T-cell (primary cell): ENCODE data around the gene ZNF586. TPM values are rescaled to one million over a fixed set of nuclear protein-coding genes. Genes with fewer than 3 reads are reported as not detected.
"Not testable (repeated sequence)": the region's sequence is repeated elsewhere in the genome, so short reads cannot be mapped to it uniquely, and the experiment has no call there.

Experiments used
- ATAC-seq, 4 experiments: fragments of 200-7000 bp in 3 of 4; fragments of 150-1000 bp in 1 of 4; cut with Tn5 transposase; replicated peaks in 1 of 4; 1 replicate in 3 of 4; 2 replicates in 1 of 4; pipeline ENCODE4 v1.10.0; 2021; ENCODE audit warnings: moderate library complexity in 3 of 4, mild to moderate bottlenecking in 2 of 4, moderate number of reproducible peaks in 1 of 4
- CTCF ChIA-PET, 2 donors: fragments of 300-600 bp; sonication (Branson Sonifier 250); formaldehyde crosslinking; loops; one replicate each; lab custom pipeline; 2022; ENCODE audit warnings: antibody characterized with exemption in 2 of 2; lab: Charles Lee
- POLR2A ChIA-PET, 2 donors: fragments of 300-600 bp; sonication (Branson Sonifier 250); formaldehyde crosslinking; loops; one replicate each; lab custom pipeline; 2022; ENCODE audit warnings: antibody characterized with exemption in 2 of 2; lab: Charles Lee
- DNase-seq, 35 experiments: peaks; one replicate each; pipeline versions ENCODE4 v3.0.0 to v3.0.0-alpha.2; 2013 to 2023
- H3K27ac ChIP-seq: one replicate; pipeline ENCODE4 v1.5.1; 2013; ENCODE audit warnings: low read length
- H3K27me3 ChIP-seq, 2 experiments: replicated peaks in 1 of 2; 1 replicate in 1 of 2; 2 replicates in 1 of 2; pipeline versions ENCODE4 v1.6.1 to v1.7.0; 2013; ENCODE audit warnings: low read length in 1 of 2, mixed read lengths in 1 of 2; ENCODE audit not compliant: control insufficient read depth in 2 of 2, insufficient read depth in 2 of 2; ENCODE audit errors: extremely low read depth in 1 of 2
- H3K36me3 ChIP-seq, 2 donors: 1 replicate in 1 of 2; 2 replicates in 1 of 2; pipeline versions ENCODE4 v1.6.1 to v1.7.0; 2013; ENCODE audit warnings: low read length in 1 of 2; ENCODE audit not compliant: control insufficient read depth in 2 of 2, insufficient read depth in 1 of 2; ENCODE audit errors: extremely low read depth in 1 of 2
- H3K4me1 ChIP-seq, 2 experiments: 1 replicate in 1 of 2; 2 replicates in 1 of 2; pipeline versions ENCODE4 v1.6.1 to v1.7.0; 2013; ENCODE audit warnings: low read length in 2 of 2, mixed read lengths in 1 of 2; ENCODE audit not compliant: insufficient read depth in 2 of 2, control insufficient read depth in 1 of 2; ENCODE audit errors: extremely low read depth in 1 of 2
- H3K4me3 ChIP-seq, 2 donors: 1 replicate in 1 of 2; 2 replicates in 1 of 2; pipeline versions ENCODE4 v1.5.1 to v1.7.0; 2013; ENCODE audit warnings: mild to moderate bottlenecking in 2 of 2, low read length in 1 of 2, moderate library complexity in 1 of 2; ENCODE audit not compliant: control insufficient read depth in 1 of 2; ENCODE audit errors: extremely low read depth in 1 of 2
- H3K9me3 ChIP-seq: 2 replicates; pipeline ENCODE4 v1.7.0; 2013
- H3K27ac Mint-ChIP-seq, 2 donors: one replicate each; pipeline ENCODE4 v1.8.0; 2020 to 2021; ENCODE audit warnings: mild to moderate bottlenecking in 2 of 2, mixed read lengths in 2 of 2
- H3K27me3 Mint-ChIP-seq, 2 donors: one replicate each; pipeline ENCODE4 v1.8.0; 2021 to 2022; ENCODE audit warnings: mixed read lengths in 2 of 2
- H3K36me3 Mint-ChIP-seq: one replicate; pipeline ENCODE4 v1.8.0; 2021; ENCODE audit warnings: mixed read lengths
- H3K4me1 Mint-ChIP-seq, 3 donors: one replicate each; pipeline ENCODE4 v1.8.0; 2020 to 2022; ENCODE audit warnings: mixed read lengths in 3 of 3, mild to moderate bottlenecking in 1 of 3
- H3K4me3 Mint-ChIP-seq, 3 donors: one replicate each; pipeline ENCODE4 v1.8.0; 2020 to 2022; ENCODE audit warnings: mild to moderate bottlenecking in 3 of 3, mixed read lengths in 3 of 3, moderate library complexity in 3 of 3
- H3K9me3 Mint-ChIP-seq, 3 donors: one replicate each; pipeline ENCODE4 v1.8.0; 2020 to 2022; ENCODE audit warnings: mixed read lengths in 3 of 3
- WGBS: methylation state at CpG from one replicate; pipeline ENCODE4 v1.1.5; 2013; ENCODE audit warnings: missing lambda C conversion rate; ENCODE audit not compliant: insufficient coverage; 5-methylcytosine and 5-hydroxymethylcytosine counted together
- total RNA-seq, 35 experiments: library from RNA in 6 of 35; stranded (reverse) in 6 of 35; fragments of 120-200 nt in 1 of 35; gene quantifications; one replicate each; pipeline versions ENCODE4 v1.2.1 to v1.2.4 and lab custom pipeline; 2013 to 2026

ZNF586 gene
- total RNA-seq, 5 donors from 2014 or later (not counting 1 experiment from before 2014, with no cell fraction given), result 34.0 to 46.9 (median 40.1) TPM

GRCh38 chr19:57817976-57818375 lies 48.5 kb downstream of the ZNF586 start:
- POLR2A ChIA-PET, result interaction anchor here in 1 of 2 donors (0.6 to 0.7 kb wide), 2 partner anchors 184 to 380 kb away, joined by 3 to 4 read pairs; no protein-coding TSS in a partner anchor

GRCh38 chr19:57818378-57818777 lies 48.9 kb downstream of the ZNF586 start:
- no peak overlapping the region for H3K27ac ChIP-seq
- Mint-ChIP-seq H3K27me3 (no peaks in the 10 kb centered on the region), H3K27ac (peak overlapping the region in 1 of 2 donors; percentile 52), H3K4me1 (peaks cover 60 to 70% (median 66%) of the 10 kb centered on the region in 3 donors), H3K36me3 (peaks cover 11% of the 10 kb centered on the region), H3K9me3 (no peaks in the 10 kb centered on the region), H3K4me3 (peak overlapping the region; percentile 51 to 98 (median 69))
- peaks cover 0 to 3% of the 10 kb centered on the region in 2 donors for H3K36me3 ChIP-seq
- no peak for ATAC-seq
- H3K27me3 ChIP-seq, result no peaks in the 10 kb centered on the region
- DNase-seq, result no peak
- WGBS, result 98% methylated on average over 6 of the region's 7 CpGs
- H3K4me1 ChIP-seq, result peaks cover 11 to 43% of the 10 kb centered on the region in 2 experiments
- no peak overlapping the region for H3K4me3 ChIP-seq
- POLR2A ChIA-PET, result interaction anchor here in 1 of 2 donors (0.6 to 0.7 kb wide), 4 partner anchors 17 to 380 kb away, joined by 3 to 4 read pairs (median 3); no protein-coding TSS in a partner anchor
- H3K9me3 ChIP-seq, result no peaks in the 10 kb centered on the region
- CTCF ChIA-PET, result interaction anchor here in 1 of 2 donors (0.8 to 1.6 kb wide), 4 partner anchors 9 to 98 kb away, joined by 3 to 8 read pairs (median 4); partner anchors contain the start of genes ZNF417, ZNF587 and ZNF776

More at GRCh38 chr19:57817976-57818375, 48.5 kb downstream of the ZNF586 start:
- Mint-ChIP-seq H3K4me1 (peaks cover 60 to 70% (median 66%) of the 10 kb centered on the region in 3 donors), H3K4me3 (peak overlapping the region in 1 of 3 donors; percentile 98), H3K9me3 (no peaks in the 10 kb centered on the region), H3K27me3 (no peaks in the 10 kb centered on the region), H3K36me3 (peaks cover 9% of the 10 kb centered on the region), H3K27ac (no peak overlapping the region)
- DNase-seq (no peak), ATAC-seq (no peak)
- no peaks in the 10 kb centered on the region for H3K9me3 ChIP-seq
- WGBS, result over 99% methylated on average over 9 of the region's 14 CpGs
- no peak overlapping the region for H3K27ac ChIP-seq
- H3K4me3 ChIP-seq, result no peak overlapping the region
- CTCF ChIA-PET, result no interaction called here
- H3K27me3 ChIP-seq, result no peaks in the 10 kb centered on the region
- peaks cover 0 to 4% of the 10 kb centered on the region in 2 donors for H3K36me3 ChIP-seq
- H3K4me1 ChIP-seq, result peaks cover 13 to 47% of the 10 kb centered on the region in 2 experiments

- peak; percentile 84 to 88 (median 87) for ATAC-seq
- ChIA-PET CTCF (interaction anchor here (0.6 to 1.6 kb wide), 4 partner anchors 8 to 156 kb away, joined by 3 to 6 read pairs (median 4); partner anchors contain the start of genes ZNF417 (in 1 of the 2) and ZNF776 (in 1 of the 2)), POLR2A (interaction anchor here in 1 of 2 donors (0.5 to 0.8 kb wide), 2 partner anchors 31 to 73 kb away, joined by 3 to 4 read pairs; partner anchors contain the start of gene ZNF776)
- Mint-ChIP-seq H3K27ac (peak overlapping the region; percentile 96 to 97), H3K9me3 (no peaks in the 10 kb centered on the region), H3K4me1 (peaks cover 63 to 69% (median 68%) of the 10 kb centered on the region in 3 donors), H3K27me3 (no peaks in the 10 kb centered on the region), H3K4me3 (peak overlapping the region; percentile 96 to 98 (median 97)), H3K36me3 (peaks cover 16% of the 10 kb centered on the region)
- no peaks in the 10 kb centered on the region for H3K27me3 ChIP-seq
- H3K4me1 ChIP-seq, result peaks cover 7 to 33% of the 10 kb centered on the region in 2 experiments
- peaks cover 0 to 3% of the 10 kb centered on the region in 2 donors for H3K36me3 ChIP-seq
- H3K4me3 ChIP-seq, result peak overlapping the region; percentile 67 to 100
- H3K27ac ChIP-seq, result peak overlapping the region; percentile 78
- no peaks in the 10 kb centered on the region for H3K9me3 ChIP-seq
- WGBS, result under 1% methylated on average over 43 of the region's 44 CpGs
- DNase-seq, result peak; percentile 47 to 92 (median 79)
Measured at GRCh38 chr19:57819475-57820148, 50.1 kb downstream of the ZNF586 start.

- peaks cover 7 to 24% of the 10 kb centered on the region in 2 experiments for H3K4me1 ChIP-seq
- H3K27ac ChIP-seq, result peak overlapping the region; percentile 78
- POLR2A ChIA-PET, result no interaction called here
- peak overlapping the region; percentile 96 to 97 for H3K27ac Mint-ChIP-seq
- H3K4me3 Mint-ChIP-seq, result peak overlapping the region; percentile 96 to 98 (median 97)
- H3K27me3 Mint-ChIP-seq, result no peaks in the 10 kb centered on the region
- no peaks in the 10 kb centered on the region for H3K27me3 ChIP-seq
- peak overlapping the region in 1 of 2 donors; percentile 100 for H3K4me3 ChIP-seq
- ATAC-seq, result no peak
- H3K36me3 Mint-ChIP-seq, result peaks cover 20% of the 10 kb centered on the region
- 83% methylated on average over 5 of the region's 6 CpGs for WGBS
- peaks cover 55 to 62% (median 60%) of the 10 kb centered on the region in 3 donors for H3K4me1 Mint-ChIP-seq
- H3K36me3 ChIP-seq, result peaks cover 0 to 3% of the 10 kb centered on the region in 2 donors
- H3K9me3 Mint-ChIP-seq, result no peaks in the 10 kb centered on the region
- H3K9me3 ChIP-seq, result no peaks in the 10 kb centered on the region
- CTCF ChIA-PET, result interaction anchor here in 1 of 2 donors (0.8 kb wide), 1 partner anchor 85 kb away, joined by 3 read pairs; no protein-coding TSS in a partner anchor
- no peak for DNase-seq
Measured at GRCh38 chr19:57820599-57820998, 51.1 kb downstream of the ZNF586 start.

- H3K27ac Mint-ChIP-seq, result peak overlapping the region in 1 of 2 donors; percentile 96
- DNase-seq, H3K9me3 Mint-ChIP-seq, H3K27me3 ChIP-seq, H3K4me3 ChIP-seq, H3K9me3 ChIP-seq, POLR2A ChIA-PET, CTCF ChIA-PET, ATAC-seq, H3K36me3 ChIP-seq, H3K27me3 Mint-ChIP-seq: not testable (repeated sequence)
- peaks cover 58 to 60% (median 58%) of the 10 kb centered on the region in 3 donors for H3K4me1 Mint-ChIP-seq
- peak overlapping the region; percentile 78 for H3K27ac ChIP-seq
- peaks cover 23% of the 10 kb centered on the region for H3K36me3 Mint-ChIP-seq
- WGBS, result no CpG with 5 or more reads among the region's 3 CpGs
- peaks cover 7 to 24% of the 10 kb centered on the region in 2 experiments for H3K4me1 ChIP-seq
- H3K4me3 Mint-ChIP-seq, result peak overlapping the region; percentile 96 to 98 (median 97)
Measured at GRCh38 chr19:57821095-57821494, 51.6 kb downstream of the ZNF586 start.

GRCh38 chr19:57821501-57821900 lies 52.0 kb downstream of the ZNF586 start:
- not testable (repeated sequence) for H3K27me3 Mint-ChIP-seq, ATAC-seq, DNase-seq, H3K27me3 ChIP-seq, H3K9me3 ChIP-seq, H3K27ac Mint-ChIP-seq, H3K27ac ChIP-seq, H3K9me3 Mint-ChIP-seq, H3K4me3 ChIP-seq, H3K36me3 ChIP-seq
- H3K4me3 Mint-ChIP-seq, result peak overlapping the region in 2 of 3 donors; percentile 96 to 98
- H3K36me3 Mint-ChIP-seq, result peaks cover 26% of the 10 kb centered on the region
- WGBS, result 100% methylated on average over 1 of the region's 3 CpGs
- ChIA-PET POLR2A (interaction anchor here (0.6 kb wide), 2 partner anchors 77 to 214 kb away, joined by 3 to 5 read pairs; no protein-coding TSS in a partner anchor), CTCF (interaction anchor here in 1 of 2 donors (0.8 kb wide), 1 partner anchor 12 kb away, joined by 3 read pairs; no protein-coding TSS in a partner anchor)
- peaks cover 56 to 59% (median 58%) of the 10 kb centered on the region in 3 donors for H3K4me1 Mint-ChIP-seq
- H3K4me1 ChIP-seq, result peaks cover 7 to 24% of the 10 kb centered on the region in 2 experiments
